T-helper 1 cell treated with Interleukin-12 subunit alpha and Interleukin-12 subunit beta and Interleukin-4 antibody, amounts not matched to agents 30 ng/mL and 1 ng/mL, for 36 hours (primary cell): ENCODE results near the gene JAK1. TPM values are rescaled to one million over a fixed set of nuclear protein-coding genes. Genes with fewer than 3 reads are reported as not detected.
"Not testable (repeated sequence)": the region's sequence is repeated elsewhere in the genome, so short reads cannot be mapped to it uniquely, and the experiment has no call there.

Source experiments
- intact Hi-C: fragments of 100-400 bp; cut with micrococcal nuclease; formaldehyde crosslinking; loops from one replicate; pipeline ENCODE4 v1.15.1; 2024
- total RNA-seq: library from RNA; stranded (reverse); gene quantifications from 2 replicates; pipeline ENCODE4 v1.2.3, GENCODE V29; 2022

The JAK1 gene
- total RNA-seq = 206 and 209 TPM in 2 replicates

GRCh38 chr1:64966158-64966971, at the start of gene JAK1:
TSS of gene JAK1 (minus strand) at chr1:64966549. CDS start at chr1:64886264, 80,285 bp downstream.
- intact Hi-C loops = loop anchor here (1.0 to 10.0 kb wide), 16 partner anchors 36 to 1959 kb away; partner anchors contain the start of genes ALG6, EFCAB7, ITGB3BP and LEPR

DNA sequence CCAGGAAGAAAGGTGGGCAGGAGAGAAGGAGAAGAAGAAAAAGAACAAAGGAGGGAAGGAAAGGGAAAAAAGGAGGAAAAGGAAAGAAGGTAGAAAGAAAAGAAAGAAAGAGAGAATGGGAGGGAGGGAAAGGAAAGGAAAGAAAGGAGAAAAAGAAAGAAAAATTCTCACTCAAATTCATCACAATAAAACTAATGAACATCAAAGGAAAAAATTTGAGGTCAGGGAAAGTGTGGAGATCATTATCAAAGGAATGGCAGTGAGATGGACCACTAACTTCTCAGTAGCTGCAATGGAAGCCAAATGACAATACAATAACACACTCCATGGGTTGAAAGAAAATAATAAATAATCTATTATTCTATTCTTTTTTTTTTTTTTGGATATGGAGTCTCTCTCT, 48.0 kb upstream of the JAK1 start:
- intact Hi-C loops = no loop called here

DNA sequence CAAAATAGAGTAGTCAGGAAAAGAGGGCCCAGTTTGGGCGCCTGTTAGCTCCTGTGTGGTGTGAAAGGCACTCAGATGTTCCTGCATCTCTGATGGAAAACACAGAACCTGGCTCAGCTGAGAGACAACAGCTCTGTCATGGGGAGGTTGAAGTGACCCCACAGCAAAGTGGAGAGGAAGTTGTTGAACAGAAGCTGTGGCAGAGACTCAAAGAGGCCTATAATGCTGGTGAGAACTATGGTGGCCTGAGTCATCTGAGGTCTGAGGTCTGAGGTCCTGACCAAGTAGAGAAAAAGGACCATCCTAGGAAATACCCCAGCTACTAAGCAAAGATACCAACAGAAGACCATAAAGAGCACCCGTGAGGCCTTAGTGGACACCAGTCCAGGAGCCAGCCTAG, 45.6 kb upstream of the JAK1 start:
- intact Hi-C loops = no loop called here

- intact Hi-C loops = no loop called here
These were observed 43.5 kb upstream of the JAK1 start for GRCh38 chr1:65009724-65010420.

- intact Hi-C loops = no loop called here
These were observed 42.8 kb upstream of the JAK1 start for GRCh38 chr1:65009176-65009575.

GRCh38 chr1:65006806-65007205, 40.5 kb upstream of the JAK1 start:
- intact Hi-C loops = no loop called here

GRCh38 chr1:65003316-65003664, 36.9 kb upstream of the JAK1 start:
- intact Hi-C loops = loop anchor here (1.0 to 5.0 kb wide), 4 partner anchors 38 to 126 kb away; no protein-coding TSS in a partner anchor

DNA sequence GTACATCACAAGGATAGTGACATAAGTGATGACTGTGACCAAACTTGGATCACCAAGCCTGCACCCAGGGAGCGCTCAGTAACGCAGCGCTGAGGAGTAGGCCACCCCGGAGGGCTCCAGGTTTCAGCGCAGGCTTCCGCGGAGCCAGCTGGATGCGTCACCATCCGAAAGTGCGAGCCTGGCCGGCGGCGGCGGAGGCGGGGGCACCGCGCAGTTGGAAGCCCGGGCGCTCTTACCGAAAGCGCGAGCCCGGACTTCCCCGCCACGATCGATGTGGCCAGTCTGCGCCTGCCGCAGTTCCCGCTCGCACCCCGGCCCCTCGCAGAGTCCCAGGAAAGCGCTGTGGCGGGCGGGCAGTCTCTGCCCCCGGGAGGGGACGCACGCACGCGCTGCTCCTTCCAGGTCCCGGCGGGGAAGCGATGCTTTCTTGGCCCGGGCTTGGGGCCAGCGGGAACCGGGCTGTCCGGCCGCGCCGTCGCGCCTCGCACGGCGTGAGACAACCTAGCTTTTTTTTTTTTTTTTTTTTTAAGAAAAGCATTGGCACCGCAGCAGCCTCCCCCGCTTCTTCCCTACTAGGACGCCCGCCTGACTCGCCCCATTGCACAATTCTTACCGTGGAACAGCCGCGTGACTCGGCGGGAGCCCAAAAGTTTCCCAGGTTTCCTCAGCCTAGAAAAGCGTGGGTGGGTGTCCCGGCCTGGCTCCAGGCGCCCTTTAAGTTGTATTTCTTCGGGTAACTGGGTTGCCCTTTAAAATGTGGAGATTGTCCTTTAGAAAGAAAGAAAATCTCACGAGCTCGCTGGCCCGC, 36.4 kb upstream of the JAK1 start:
- intact Hi-C loops = loop anchor here (1.0 to 5.0 kb wide), 5 partner anchors 36 to 125 kb away; partner anchors contain the start of gene JAK1

DNA sequence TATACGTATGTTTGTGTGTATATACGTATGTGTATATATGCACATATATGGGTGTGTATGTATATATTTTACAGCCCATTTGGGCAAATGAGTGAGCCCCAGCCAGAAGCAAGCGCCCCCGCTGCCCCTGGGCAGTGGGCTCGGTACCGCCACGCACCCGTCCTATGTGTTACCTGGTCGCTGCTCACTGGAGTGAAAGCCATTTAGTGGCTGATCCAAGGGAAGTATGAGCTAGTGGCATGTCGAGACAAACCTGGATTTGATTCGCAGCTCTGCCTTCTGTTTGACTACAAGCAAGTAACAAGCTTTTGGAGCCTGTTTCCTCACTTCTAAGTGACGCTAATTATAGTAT, 35.8 kb upstream of the JAK1 start:
- intact Hi-C loops = loop anchor here (1.0 to 5.0 kb wide), 4 partner anchors 36 to 125 kb away; partner anchors contain the start of gene JAK1

GRCh38 chr1:65001231-65001792, 35.0 kb upstream of the JAK1 start:
- intact Hi-C loops = loop anchor here (5.0 kb wide), 1 partner anchor 124 kb away; no protein-coding TSS in a partner anchor

DNA sequence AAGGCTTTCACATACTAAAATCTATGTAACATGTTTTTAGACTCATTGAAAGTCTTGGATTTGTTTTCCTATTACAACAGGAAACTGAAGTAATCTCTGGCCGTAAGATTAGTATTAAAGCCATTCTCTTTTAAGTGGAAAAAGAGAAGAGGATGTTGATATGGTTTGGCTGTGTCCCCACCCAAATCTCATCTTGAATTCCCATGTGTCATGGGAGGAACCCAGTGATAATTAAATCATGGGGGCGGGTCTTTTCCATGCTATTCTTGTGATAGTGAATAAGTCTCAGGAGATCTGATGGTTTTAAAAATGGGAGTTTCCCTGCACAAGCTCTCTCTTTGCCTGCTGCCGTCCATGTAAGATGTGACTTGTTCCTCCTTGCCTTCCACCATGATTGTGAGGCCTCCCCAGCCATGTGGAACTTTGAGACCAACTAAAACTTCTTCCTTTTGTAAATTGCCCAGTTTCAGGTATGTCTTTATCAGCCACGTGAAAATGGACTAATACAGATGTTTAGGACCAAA, 32.1 kb upstream of the JAK1 start:
- intact Hi-C loops = not testable (repeated sequence)

- intact Hi-C loops = no loop called here
These were observed 30.4 kb upstream of the JAK1 start for GRCh38 chr1:64996541-64997257.

DNA sequence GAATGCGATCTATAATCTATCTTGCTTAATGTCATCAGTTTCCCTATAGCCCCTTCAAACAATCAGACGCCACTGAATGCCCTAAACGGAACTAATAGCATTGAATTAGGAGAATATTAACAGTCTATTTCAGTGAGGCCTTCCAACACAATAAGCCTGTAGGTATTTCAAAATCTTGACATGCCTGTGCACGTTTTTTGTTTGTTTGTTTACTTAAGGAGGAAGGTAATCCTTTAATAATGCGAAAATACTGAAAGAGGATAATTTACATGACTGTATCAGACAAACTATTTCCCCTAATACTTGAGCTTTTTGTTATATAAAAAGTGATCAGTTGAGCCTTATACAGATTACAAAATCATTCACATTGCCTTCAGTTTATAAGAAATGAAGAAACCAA, 29.0 kb upstream of the JAK1 start:
- intact Hi-C loops = no loop called here

GRCh38 chr1:64986903-64987871, 20.8 kb upstream of the JAK1 start:
- intact Hi-C loops = no loop called here

DNA sequence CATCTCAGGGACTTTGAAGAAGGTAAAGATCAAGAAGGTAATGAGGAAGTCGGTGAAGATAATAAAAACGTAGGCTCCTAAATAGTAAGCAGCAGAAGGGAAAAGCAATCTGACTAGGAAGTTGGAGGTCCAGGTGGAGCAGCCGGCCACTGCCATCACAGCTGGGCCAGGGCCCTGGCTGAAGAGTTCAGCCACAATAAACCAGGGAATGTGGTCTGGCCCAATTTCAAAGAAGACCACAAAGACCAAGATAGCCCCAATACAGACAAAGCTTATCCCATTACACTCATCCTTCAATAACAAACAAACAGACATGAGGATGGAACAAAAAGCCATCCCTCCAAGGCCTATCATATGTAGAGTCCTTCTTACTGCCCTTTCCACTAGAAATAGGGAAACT, 18.4 kb upstream of the JAK1 start:
- intact Hi-C loops = no loop called here

DNA sequence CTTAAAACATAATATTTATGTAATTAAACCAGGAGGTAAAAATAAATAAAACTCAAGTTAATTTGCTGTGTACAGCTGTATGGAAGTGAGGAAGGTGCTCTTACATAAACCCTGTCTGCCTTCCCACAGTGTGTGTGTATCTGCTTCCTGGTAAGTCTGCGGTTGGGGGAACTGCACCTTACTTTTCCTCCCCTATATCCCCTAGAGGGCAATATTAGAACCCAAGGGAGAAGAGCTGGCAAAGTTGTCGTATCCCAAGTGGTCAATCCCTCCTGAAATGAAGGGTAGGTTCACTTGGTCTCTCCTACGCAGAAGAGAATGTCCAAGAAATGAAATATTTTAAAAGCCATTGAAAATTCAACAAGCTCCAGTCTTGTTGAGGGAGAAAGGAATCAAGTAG, 17.8 kb upstream of the JAK1 start:
- intact Hi-C loops = no loop called here

- intact Hi-C loops = no loop called here
These were observed 16.8 kb upstream of the JAK1 start for GRCh38 chr1:64983110-64983509.

DNA sequence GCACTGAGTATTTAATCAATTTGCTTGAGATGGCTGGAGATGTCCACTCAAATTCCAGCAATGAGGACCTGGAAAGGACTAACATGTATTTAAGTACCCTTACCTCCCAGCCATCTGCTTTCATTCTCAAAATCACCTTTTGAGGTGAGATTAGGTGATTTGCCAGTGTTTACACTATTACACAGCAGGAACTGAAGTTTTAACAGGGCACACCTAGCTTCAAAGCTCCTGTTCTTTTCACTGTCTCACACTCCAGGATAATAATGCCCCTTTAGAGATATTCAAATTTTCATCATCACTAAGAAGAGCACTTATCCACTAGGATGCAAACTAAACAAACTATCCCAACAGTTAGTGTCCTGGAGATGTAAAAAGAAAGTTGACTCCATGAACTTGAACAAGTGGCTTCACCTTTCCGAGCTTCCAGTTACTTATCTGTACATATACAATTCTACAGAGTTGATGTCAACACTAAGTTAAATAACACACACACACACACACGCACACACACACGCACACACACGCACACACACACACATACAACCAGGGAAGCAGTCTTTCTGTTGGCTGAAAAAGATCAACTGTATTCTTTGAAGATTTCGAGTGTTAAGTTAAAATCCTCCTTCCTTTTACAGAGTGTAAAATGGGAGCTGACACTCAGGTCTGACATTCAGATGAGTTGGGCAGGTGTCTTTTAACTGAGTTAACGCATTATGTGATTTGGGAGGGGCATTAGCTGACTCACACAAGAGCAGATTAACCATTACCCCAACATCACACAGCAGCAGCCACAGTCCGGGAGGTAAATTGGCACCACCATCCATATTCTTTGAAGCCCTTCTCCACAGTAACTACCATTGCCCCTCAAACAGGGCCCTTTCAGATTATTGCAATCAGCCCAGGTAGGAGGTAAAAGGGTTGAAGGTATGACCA, 15.5 kb upstream of the JAK1 start:
- intact Hi-C loops = no loop called here
